Measurements from ENCODE around the gene EGLN1.

EGLN1 gene

DNA sequence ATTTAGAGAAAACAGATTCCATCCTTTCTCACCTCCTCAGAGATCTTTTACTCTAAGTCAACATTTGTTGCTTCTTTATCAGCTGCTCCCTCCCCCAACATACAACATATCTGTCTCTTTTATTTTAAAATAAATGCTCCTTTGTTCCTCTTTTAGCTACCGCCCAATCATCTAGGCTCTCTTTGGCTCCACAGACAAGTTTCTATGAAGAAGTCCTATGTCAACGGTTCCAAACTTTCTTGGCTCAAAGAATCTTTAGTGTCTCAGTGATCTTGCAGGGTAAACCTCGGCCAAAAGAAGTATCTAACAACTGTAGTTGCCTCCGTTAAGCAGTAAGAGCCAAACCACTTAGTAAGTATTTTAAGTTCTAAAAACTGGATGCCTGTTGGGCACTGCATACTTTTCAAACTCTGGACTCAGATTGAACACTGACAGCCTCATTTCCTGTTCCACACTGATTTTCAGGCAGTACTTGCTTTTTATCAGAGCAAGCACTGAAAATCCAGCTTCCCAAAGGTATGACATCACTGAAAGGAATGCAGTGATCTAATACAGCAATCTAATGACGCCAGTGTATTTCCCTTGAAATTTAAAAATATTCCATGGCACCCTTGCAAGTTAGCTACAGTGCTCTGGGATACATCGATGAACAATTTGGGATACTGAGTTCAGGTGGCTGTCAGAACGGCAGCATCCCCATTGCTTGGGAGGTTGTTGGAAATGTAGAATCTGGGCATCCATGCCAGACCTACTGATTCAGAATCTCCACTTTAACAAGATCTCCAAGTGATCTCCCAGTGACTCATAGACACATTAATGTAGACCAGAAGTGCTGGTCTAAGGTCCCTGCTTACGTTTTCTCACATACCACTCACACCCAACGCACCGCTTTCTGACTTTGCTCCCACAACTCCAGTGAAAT is 26.8 kb downstream of the EGLN1 start:
- H3K27ac Mint-ChIP-seq, result peak overlapping the region; percentile 93
- peaks cover 22% of the 10 kb centered on the region for H3K4me1 Mint-ChIP-seq
- TF ChIP-seq, protein P1, sequence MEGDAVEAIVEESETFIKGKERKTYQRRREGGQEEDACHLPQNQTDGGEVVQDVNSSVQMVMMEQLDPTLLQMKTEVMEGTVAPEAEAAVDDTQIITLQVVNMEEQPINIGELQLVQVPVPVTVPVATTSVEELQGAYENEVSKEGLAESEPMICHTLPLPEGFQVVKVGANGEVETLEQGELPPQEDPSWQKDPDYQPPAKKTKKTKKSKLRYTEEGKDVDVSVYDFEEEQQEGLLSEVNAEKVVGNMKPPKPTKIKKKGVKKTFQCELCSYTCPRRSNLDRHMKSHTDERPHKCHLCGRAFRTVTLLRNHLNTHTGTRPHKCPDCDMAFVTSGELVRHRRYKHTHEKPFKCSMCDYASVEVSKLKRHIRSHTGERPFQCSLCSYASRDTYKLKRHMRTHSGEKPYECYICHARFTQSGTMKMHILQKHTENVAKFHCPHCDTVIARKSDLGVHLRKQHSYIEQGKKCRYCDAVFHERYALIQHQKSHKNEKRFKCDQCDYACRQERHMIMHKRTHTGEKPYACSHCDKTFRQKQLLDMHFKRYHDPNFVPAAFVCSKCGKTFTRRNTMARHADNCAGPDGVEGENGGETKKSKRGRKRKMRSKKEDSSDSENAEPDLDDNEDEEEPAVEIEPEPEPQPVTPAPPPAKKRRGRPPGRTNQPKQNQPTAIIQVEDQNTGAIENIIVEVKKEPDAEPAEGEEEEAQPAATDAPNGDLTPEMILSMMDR (IDR thresholded peaks at IDR 0.05), result no peak
- DNase-seq, result no peak
- no peaks in the 10 kb centered on the region for H3K27me3 Mint-ChIP-seq (ENCODE audit: low read depth, poor library complexity)
- H3K36me3 Mint-ChIP-seq (ENCODE audit: low read depth), result peaks cover 55% of the 10 kb centered on the region
- H3K4me3 Mint-ChIP-seq, result no peak overlapping the region
- no peaks in the 10 kb centered on the region for H3K9me3 Mint-ChIP-seq

DNA sequence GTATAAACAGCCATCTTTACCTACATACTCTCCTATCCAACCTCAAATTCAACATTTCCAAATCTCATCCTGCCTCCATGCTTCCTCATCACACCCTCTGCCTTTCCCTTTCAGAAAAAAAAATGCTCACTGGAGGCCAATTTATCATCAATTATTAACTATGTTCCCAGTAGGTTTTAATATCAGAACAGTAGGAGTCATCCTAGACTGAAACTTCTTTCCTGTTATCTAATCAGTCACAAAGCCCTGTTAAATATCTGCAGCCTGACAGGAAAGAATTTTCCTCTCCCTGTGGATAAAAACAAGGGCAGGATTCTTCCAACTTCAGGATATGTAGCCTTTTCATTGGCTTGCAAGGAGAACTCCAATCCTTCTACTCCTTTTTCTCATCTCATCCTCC is 28.4 kb downstream of the EGLN1 start:
- H3K4me1 Mint-ChIP-seq, result peaks cover 22% of the 10 kb centered on the region

GRCh38 chr1:231392389-231393131 is 29.5 kb downstream of the EGLN1 start:
- TF ChIP-seq, protein P1 (IDR thresholded peaks at IDR 0.05), result no peak
- no peak for DNase-seq
- peaks cover 17% of the 10 kb centered on the region for H3K4me1 Mint-ChIP-seq
- H3K36me3 Mint-ChIP-seq (ENCODE audit: low read depth), result peaks cover 67% of the 10 kb centered on the region
- H3K4me3 Mint-ChIP-seq, result no peak overlapping the region
- H3K27ac Mint-ChIP-seq, result no peak overlapping the region
- H3K9me3 Mint-ChIP-seq, result peaks cover 4% of the 10 kb centered on the region
- H3K27me3 Mint-ChIP-seq (ENCODE audit: low read depth, poor library complexity), result peaks cover 4% of the 10 kb centered on the region

More for the DNA sequence above, 28.4 kb downstream of the EGLN1 start:
- no peak for DNase-seq
- TF ChIP-seq, protein P1 (IDR thresholded peaks at IDR 0.05), result no peak
- Mint-ChIP-seq H3K9me3 (no peaks in the 10 kb centered on the region), H3K4me3 (no peak overlapping the region), H3K27ac (peak overlapping the region; percentile 71), H3K27me3 (ENCODE audit: low read depth, poor library complexity) (no peaks in the 10 kb centered on the region), H3K36me3 (ENCODE audit: low read depth) (peaks cover 68% of the 10 kb centered on the region)

GRCh38 chr1:231390071-231390470 is 32.0 kb downstream of the EGLN1 start:
- H3K4me3 Mint-ChIP-seq, result no peak overlapping the region
- H3K4me1 Mint-ChIP-seq, result no peaks in the 10 kb centered on the region
- H3K27me3 Mint-ChIP-seq (ENCODE audit: low read depth, poor library complexity), result peaks cover 4% of the 10 kb centered on the region
- TF ChIP-seq, protein P1 (IDR thresholded peaks at IDR 0.05), result no peak
- no peak overlapping the region for H3K27ac Mint-ChIP-seq
- DNase-seq, result no peak
- H3K36me3 Mint-ChIP-seq (ENCODE audit: low read depth), result peaks cover 53% of the 10 kb centered on the region
- peaks cover 4% of the 10 kb centered on the region for H3K9me3 Mint-ChIP-seq

GRCh38 chr1:231387770-231388669 is 34.1 kb downstream of the EGLN1 start:
- H3K4me3 Mint-ChIP-seq, result no peak overlapping the region
- peaks cover 4% of the 10 kb centered on the region for H3K27me3 Mint-ChIP-seq (ENCODE audit: low read depth, poor library complexity)
- DNase-seq, result no peak
- peaks cover 42% of the 10 kb centered on the region for H3K36me3 Mint-ChIP-seq (ENCODE audit: low read depth)
- no peaks in the 10 kb centered on the region for H3K4me1 Mint-ChIP-seq
- peak overlapping the region; percentile 15 for H3K27ac Mint-ChIP-seq
- TF ChIP-seq, protein P1 (IDR thresholded peaks at IDR 0.05), result no peak
- H3K9me3 Mint-ChIP-seq, result peaks cover 4% of the 10 kb centered on the region
